Measurements from ENCODE around the gene TCF3.
"Not testable (repeated sequence)": the region's sequence is repeated elsewhere in the genome, so short reads cannot be mapped to it uniquely, and the experiment has no call there.

TCF3 gene

DNA sequence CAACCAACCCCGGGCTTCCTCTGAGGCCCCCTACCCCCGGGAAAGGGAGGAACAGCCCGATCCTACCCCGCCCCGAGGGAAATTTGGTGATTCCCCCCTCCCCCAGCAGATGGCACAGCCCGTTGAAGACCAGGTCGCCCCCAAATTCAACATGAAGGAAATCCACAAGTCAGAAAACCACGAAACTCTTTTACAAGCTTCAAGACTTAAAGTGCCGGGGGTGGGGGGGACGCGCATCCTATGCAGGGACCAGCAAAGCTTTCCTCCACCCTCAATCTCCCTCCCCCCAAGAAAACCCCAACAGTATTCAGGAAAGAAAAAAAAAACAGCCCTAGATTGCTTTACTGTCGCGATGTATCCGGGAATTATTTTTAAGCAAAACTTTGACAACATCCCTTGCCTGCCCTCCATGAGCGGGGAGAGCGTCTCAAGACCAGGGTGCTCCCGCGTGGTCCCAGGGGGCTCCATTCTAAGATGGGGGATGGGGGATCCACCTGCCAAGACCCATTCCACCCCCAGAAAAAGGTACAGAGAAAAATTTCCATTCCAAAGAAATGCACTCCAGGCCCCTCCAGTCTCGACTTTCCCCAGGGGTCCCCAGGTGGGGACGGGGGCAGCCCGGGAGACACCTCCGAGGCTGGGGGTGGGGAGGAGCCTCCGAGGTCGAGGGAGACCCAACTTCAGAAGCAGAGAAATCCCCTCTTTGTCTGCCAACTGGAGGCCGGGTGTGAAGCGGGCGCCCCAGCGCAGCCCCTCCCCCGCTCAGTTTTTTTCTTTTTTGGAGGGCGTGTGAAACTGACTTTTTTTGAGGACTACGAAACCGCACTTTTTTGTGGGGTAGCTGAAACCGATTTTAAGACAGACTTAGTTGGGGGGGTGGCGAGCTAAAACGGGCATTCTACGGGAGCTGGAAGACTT is 1.5 kb downstream of the TCF3 start:
- DNase-seq (ENCODE audit: low read depth, low spot score): peak; percentile 53

DNA sequence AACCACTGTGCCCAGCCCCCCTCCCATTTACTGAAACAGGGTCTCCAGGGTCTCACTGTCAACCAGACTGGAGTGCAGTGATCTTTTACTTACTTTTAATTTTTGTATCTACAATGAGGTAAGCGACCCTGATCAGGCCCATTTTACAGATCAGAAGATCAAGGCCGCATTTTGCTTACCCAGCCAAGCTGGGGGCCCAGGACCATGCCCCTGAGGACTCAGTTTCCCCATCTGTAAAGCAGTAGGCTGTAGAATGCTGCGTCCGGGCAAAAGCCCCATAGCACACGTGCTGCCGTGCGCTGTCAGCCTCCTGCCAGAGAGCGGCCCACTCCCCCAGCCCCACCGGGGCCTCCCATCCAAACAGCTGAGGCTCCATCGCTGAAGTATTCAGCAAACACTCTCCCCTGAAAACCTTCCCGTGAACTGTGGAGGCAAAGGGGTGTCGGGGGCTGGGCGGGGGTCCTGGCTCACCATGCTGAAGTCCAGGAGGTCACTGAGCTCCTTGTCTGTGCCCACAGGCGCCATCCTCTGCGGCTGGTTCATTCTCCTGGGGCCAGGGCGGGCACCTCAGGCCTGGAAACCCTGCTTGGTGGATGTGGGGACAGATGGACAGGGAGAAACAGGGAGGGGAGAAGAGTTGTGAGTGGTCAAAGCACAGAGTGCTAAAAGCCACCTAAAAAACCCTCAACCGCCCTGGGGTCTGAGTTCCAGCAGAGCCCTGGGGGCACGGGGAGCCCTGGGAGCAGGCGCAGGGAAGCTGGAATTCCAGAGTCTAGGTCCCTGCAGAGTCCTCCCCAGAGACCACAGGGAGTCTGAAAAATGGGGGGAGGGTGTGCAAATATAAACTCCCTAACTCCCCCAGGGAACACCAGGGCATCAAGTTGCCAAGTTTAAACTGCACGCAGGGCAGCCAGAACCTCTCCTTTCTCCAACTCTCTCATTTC is 2.4 kb downstream of the TCF3 start:
- DNase-seq (ENCODE audit: low read depth, low spot score): no peak

DNA sequence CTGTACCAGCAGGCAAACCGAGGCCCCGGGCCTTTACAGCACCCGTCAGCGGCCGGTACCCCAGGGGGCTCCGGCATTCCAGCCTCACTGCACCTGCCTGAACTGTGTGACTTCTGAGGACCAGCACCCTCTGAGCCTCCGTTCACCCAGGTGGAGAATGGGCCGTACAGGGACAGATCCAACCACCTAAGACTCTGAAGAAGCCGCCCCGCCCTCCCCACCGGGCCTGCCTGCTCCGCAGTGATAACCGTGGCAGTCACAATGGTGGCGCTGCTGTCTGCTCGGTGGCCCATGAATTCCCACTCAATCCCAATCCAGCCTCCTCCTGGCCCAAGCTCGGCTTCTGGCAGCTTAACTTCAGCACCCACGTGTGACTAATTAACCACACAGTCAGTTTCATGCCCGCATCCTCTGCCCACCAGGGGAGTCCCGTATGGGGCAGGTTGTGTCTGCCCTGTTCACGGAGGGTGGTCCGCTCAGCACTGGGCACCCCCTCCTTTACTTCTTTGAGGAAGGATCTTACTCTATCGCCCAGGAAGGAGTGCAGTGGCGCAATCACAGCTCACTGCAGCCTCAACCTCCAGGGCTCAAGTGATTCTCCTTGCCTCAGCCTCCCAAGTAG is 3.4 kb downstream of the TCF3 start:
- DNase-seq (ENCODE audit: low read depth, low spot score): no peak

DNA sequence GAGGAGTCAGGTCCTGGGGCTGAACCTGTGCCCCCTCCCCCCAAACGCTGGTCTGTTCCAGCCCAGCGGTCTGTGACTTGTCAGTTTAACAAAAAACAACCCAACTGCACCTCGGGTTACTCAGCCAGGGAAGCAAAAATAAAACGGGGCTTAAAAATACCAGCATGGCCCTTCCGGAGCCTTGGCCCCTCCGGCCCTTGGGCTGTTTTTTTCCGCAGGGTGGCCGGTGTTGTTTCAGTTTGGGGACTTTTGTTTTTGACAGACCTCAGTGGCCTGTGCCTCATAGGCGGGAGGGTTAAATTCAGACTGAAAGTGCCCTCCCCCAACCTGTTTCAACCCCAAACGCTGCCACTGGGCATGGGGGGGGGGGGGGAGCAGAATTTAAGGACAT is 4.0 kb downstream of the TCF3 start:
- no peak for DNase-seq (ENCODE audit: low read depth, low spot score)

DNA sequence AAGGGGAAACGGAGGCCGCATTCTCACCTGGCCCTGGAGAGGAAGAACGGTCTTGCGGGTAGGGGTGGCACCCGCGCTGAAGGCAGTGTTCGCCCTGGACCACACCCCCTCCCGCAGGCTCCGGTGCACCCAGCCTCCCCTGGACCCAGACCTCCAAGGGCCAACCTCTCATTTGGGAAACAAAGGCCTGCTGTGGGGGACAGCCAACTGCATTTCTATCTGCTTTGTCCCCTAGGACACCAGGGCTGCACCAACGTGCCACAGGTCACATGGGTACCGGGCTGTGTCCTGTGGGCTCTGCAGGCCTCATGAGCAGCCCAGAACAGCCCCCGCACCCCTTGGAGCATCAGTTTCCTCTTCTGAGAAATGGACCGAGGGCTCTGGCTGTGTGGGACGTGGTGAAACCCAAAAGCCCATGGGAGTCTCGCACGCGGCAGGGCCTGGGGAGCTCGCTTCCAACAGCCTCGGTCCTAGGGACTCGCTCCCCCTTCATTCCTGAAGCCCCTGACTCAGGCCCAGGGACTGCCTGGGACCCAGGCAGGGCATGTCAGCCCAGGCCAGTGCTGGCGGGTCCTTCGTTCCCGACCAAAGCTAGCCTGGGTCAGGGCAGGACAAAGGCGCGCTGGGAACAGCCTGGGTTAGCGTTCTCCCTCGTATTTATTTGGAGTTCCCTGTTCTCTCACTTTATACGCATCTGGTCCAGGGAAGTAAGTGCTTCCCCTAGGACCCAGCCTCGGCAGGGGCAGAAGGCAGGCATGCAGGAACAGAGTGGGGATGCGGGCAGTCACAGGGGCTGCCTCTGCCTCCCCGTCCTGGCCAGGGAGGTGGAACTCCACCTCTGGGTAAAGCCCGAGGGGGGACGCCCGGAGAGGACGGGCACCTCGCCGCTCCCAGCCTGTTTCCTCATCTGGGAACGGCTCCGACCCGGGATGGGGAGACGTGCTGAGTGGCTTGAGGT is 4.6 kb downstream of the TCF3 start:
- DNase-seq (ENCODE audit: low read depth, low spot score): no peak

DNA sequence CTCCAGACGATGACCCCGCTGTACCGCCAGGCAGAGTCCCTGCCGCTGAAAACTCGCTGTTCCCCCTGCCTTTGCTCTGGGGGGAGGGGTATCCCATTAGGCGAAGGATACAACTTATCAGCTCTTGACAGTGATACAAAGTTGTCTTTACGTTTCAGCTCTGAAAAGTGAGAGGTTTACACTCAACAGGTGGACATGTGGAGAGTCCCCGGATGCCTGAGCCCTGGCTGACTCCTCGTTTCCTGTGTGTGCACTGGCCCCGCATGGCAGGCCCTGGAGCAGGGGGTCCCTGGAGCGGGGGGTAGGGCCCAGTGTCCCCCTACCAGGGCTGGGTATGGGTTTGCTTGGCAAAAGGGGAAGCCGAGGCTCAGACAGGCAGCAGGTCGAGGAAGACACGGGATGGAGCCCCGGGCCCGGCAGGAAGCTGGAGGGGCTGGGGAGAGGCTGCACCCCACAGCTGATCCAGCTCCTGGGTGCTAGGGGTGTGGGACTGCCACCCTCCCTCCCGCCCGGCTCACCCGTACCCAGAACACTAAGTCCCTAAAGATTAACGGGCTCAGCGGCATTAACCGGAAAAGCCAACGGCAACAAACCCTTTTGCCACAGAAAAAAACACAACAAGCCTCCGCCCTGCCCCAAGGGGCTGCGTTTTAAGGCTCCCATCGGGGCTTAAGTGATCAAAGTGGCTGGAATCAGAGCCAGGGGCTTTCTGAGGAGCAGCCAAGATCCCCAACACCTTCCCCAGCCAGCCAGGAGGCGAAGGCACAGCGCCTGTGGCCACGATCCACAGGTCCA is 5.6 kb downstream of the TCF3 start:
- no peak for DNase-seq (ENCODE audit: low read depth, low spot score)

DNA sequence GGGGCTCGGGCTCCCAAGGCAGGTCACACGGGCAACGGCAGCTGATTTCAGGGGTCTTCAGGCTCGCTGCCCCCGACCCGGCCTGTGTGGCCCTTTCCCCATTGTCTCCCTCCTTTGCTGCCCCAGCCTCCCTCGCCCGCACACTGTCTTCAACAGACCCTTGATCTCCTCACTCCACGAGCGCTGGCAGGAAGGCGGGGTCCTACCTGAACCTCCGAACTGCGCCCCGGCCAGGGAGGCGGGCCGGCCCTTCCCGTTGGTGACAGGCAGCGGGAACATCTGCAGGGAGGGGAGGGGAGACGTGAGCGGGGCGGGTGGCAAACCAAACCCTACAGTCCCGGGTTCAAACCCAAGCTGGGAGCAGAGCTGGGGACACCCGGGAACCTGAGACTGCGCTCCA is 6.3 kb downstream of the TCF3 start:
- no peak for DNase-seq (ENCODE audit: low read depth, low spot score)

DNA sequence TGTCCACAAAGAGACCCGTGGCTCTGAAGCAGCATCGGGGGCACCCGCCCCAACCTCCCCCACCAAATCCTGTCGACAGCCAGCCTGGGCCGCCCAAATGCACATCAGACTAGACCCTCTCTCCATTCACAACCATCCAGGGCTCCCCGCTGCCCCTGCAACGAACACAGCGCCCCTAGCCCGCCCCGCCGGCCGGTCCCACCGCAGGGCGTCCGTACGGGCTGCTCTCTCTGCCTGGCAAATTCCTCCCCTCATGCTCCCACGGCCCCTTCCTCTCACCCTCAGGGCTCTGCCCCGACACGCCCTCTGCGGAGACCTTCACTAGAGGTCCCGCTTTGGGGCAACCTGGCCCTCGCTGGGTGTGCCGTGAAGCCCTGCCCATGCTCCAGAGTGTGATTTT is 7.1 kb downstream of the TCF3 start:
- DNase-seq (ENCODE audit: low read depth, low spot score): no peak

DNA sequence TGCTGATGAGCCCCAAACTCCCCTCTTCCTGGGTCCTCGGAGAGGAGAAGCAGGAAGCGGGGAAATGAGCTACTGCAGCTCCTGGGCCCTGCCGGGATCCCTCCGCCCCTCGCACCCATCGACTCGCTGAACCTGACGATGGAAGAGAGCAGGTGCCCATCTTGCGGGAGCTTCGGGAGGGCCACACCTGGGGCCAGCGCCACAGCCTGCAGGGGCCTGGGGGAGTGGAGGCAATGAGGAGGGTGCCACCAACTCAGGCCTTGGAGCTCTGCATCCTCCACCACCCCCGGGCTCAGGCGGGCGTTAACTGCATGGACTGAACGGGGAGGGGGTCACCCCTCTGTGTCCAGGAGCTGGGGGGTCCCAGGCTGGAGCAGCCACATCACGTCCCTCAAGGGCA is 8.3 kb downstream of the TCF3 start:
- no peak for DNase-seq (ENCODE audit: low read depth, low spot score)

DNA sequence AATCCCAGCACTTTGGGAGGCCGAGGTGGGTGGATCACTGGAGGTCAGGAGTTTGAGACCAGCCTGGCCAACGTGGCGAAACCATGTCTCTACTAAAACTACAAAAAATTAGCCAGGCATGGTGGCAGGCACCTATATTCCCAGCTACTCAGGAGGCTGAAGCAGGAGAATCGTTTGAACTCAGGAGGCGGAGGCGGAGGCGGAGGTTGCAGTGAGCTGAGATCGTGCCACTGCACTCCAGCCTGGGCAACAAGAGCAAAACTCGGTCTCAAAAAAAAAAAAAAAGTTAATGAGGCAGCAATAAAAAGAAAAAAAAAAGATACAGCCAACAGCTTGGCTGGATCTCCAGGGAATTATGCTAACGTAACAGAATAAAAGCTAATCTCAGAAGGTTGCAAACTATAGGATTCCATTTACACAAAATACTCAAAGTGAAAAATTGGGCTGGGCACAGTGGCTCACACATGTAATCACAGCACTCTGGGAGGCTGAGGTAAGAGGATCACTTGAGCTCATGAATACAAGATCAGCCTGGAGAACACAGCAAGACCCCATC is 11.4 kb downstream of the TCF3 start:
- not testable (repeated sequence) for DNase-seq (ENCODE audit: low read depth, low spot score)

DNA sequence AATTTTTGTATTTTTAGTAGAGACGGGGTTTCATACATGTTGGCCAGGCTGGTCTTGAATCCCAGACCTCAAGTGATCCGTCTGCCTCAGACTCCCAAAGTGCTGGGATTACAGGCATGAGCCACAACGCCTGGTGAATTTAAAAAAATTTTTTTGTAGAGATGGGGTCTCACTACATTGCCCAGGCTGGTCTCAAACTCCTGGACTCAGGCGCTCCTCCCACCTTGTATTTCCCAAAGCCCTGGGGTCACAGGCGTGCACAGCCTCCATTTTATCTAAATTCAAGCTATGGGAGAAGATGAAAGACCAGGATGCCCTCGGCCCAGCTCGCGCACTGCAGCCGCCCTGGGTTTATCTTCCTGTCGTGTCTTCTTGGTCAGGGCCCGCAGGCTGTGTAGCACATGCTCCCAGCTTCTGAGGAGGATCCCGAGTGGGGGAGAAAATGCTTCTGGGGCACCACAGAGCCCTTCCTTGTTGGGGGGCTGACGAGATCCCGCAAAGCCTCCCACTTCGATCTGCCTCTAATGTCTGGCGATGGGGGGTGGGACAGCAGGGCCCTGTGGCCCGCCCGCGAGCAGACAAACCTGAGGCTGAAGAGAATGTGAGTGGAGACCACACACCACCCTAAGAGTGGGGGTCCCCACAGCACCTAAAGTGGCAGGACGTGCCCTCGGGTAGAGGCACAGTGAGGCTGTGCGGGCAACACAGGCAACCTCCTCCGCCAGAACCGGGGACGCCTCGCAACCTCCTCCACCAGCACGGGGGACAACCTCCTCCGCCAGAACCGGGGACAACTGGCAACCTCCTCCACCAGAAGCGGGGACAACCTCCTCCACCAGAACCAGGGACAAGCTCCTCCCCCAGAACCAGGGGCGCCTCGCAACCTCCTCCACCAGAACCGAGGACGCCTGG is 15.8 kb downstream of the TCF3 start:
- no peak for DNase-seq (ENCODE audit: low read depth, low spot score)

DNA sequence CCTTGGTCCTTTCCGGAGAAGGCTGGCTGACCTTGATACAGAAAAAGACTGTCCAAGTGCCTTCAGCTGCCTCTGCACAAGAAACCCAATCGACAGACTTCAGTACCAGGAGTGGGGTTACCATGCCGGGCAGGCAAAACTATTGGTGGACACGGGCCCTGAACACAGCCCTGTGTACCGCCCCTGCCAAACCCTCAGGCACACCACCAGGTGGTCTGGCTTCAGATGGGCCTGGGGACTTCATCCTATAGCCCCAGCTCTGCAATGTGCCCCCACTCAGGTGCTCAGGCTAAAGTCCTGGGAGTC is 17.5 kb downstream of the TCF3 start:
- no peak for DNase-seq (ENCODE audit: low read depth, low spot score)

DNA sequence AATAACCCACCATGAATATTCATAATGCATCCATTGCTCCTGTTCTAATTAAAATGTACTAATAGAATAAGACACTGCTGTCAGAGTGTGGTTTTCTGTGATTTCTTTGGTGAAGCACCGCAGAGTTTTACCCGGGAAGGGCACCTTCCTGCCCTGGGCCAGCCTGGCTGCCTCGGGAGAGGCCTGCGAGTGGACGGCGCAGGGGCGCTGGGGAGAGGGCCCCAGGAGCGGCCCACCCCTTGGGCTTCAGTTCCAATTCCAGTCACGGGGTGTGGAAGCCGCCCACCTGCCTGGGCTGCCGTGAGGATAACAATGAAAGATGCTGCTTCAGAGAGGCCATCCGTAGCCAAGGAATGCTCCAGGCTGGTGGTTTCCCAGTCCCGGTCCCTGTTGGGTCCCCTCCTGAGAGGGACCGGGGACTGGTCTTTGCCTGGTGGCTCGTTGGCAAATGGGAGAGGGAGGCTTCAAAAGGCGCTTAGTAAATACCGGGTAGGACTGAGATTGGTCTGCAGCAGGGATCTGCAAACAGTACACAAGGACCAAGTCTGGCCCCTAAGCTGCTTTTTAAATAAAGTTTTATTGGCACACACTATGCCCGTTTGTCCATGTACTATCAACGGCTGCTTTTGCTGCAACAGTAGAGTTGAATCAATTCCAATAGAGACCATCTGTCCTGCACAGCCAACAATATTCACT is 18.0 kb downstream of the TCF3 start:
- no peak for DNase-seq (ENCODE audit: low read depth, low spot score)

DNA sequence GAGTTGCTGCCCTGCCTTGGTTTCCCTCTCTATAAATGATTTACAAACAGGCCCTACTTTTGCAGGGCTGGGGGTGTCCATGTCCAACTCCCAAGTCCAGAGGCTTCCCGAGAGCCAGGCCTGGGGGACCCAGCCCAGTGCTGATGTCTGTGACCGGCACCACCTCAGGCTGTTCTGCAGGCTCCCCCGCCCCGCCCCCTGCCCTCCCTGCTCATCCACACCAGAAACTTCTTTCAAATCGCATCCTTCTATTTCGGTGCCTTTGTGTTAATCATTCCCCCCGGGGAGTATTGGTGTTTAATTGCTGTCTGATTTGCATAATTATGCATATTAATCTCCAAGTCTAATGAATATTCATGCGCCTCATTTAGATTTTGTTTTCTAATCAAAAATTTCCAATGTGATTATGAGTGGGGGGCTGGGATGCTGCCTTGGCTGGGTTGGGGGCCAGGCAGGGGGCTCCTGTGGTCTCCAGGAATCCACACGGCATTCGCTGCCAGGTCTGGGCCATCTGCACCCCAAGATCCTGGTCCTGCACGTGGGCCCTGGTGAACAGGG is 19.1 kb downstream of the TCF3 start:
- DNase-seq (ENCODE audit: low read depth, low spot score): no peak

DNA sequence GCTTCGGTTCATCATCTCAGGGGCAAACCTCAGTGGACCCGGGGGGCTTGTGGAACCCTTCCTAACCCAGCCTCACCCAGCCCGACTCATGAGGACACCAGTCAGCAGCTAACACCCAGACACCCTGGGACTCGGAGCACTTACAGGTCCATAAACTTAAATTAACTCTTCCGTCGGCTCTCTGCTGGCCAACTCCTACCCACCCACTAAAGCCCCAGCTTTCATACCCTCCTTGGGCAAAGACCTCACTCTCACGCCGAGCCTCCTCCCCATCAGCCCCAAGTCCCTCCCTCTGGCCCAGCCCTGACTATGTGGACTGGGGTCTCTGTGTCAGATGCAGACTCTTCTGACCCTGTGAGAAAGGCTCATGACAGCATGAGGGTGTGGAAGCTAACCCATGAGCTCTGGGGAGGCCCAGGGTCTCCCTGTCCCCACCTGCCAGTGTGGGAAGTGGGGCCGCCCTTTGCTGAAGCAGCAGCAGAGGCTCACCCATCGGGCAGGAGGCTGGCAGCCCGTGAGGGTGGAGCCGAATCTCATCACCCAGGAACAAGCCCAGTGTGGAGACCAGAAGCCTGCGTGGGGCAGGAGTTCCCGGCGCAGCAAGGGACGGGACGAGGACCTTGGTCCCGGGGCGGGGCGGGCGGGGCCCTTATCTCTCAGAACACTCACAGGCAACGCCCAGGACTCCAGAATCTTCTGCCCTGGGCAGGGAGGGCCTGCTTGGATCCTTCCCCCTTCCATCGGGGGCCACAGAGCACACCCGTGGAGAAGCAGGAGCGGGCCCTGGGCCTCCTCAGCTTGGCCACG is 19.8 kb downstream of the TCF3 start:
- DNase-seq (ENCODE audit: low read depth, low spot score): no peak

DNA sequence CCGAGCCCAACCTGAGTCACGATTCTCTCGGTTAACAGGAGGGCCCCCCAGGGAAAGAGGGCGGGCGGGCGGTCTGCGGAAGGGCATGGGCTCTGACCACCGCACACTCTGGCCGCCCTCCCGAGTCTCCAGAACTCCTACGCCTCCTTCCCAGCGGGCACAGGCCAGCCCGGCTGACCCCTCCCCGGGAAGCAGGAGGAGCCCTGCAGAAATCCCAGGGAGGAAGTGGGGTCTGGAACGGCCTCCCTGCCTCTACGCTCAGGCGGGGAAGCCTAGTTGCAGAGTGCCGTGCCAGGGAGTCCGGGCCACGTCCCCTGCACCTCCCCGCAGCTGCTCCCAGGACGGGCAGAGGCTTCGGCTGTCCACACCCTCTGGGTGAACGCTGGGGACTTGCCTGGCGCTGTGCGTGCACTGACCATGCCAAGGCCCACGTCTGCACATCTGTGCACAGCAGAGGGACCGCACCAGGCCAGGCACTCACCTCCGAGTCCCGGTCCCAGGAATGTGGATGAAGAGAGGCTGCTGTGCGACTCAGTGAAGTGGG is 20.8 kb downstream of the TCF3 start:
- DNase-seq (ENCODE audit: low read depth, low spot score): no peak

DNA sequence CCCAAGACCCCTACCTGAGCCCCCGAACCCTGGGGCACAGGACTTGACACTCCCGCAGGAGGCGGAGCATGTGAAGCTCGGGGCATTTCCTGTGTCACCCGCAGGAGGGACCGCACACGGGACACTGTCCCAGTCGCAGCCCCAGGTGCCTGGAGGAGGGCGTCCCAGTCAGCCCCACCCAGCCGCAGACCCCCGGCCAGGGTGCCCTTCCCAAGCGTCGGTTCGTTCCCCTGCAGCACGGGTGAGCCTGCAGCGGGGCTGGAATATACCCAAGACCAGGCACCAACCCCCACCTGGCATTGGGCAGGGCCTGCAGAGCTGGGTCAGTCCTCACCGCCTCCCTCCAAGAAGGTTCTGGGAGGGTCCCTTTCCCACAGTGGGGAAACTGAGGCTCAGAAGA is 21.6 kb downstream of the TCF3 start:
- DNase-seq (ENCODE audit: low read depth, low spot score): no peak

Data from activated naive CD8-positive, alpha-beta T cell treated with anti-CD3 and anti-CD28 coated beads, Interleukin-2, amount 50 U/mL, for 16 hours (primary cell).